ENCODE measurements around the gene EXD2.

DNA sequence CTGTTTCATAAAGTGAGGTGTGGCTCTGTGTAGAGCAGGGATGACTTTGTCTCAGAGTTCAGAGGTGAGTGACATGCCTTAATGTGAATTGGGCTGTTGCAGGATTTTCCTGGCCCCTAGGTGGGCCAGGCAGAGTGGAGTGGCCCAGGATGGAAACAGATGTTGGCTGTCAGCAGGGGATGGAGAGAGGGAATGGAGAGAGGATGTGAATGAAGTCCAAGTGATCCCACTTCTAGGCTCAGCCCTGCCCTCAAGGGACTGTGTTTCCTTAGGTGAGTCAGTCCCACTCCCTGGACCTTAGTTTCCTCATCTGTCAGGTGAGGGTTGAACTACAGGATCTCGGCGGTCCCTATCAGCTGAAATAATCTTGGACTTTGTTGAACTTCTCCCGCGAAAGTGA is 76.2 kb downstream of the EXD2 start:
- TF ChIP-seq, protein P1, sequence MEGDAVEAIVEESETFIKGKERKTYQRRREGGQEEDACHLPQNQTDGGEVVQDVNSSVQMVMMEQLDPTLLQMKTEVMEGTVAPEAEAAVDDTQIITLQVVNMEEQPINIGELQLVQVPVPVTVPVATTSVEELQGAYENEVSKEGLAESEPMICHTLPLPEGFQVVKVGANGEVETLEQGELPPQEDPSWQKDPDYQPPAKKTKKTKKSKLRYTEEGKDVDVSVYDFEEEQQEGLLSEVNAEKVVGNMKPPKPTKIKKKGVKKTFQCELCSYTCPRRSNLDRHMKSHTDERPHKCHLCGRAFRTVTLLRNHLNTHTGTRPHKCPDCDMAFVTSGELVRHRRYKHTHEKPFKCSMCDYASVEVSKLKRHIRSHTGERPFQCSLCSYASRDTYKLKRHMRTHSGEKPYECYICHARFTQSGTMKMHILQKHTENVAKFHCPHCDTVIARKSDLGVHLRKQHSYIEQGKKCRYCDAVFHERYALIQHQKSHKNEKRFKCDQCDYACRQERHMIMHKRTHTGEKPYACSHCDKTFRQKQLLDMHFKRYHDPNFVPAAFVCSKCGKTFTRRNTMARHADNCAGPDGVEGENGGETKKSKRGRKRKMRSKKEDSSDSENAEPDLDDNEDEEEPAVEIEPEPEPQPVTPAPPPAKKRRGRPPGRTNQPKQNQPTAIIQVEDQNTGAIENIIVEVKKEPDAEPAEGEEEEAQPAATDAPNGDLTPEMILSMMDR (IDR thresholded peaks at IDR 0.05): no peak
- TF ChIP-seq POLR2AphosphoS5 (IDR thresholded peaks at IDR 0.05): no peak

All from esophagus muscularis mucosa (tissue), 3 donors.